Activated gamma-delta T cell (primary cell): ENCODE results near the gene TMEM214.

Source experiments
- DNase-seq: peaks from one replicate; lab custom pipeline; 2025; lab: John Stamatoyannopoulos, UW

Gene TMEM214

GRCh38 chr2:27040282-27040681, 7.5 kb downstream of the TMEM214 start:
- DNase-seq: no peak

DNA sequence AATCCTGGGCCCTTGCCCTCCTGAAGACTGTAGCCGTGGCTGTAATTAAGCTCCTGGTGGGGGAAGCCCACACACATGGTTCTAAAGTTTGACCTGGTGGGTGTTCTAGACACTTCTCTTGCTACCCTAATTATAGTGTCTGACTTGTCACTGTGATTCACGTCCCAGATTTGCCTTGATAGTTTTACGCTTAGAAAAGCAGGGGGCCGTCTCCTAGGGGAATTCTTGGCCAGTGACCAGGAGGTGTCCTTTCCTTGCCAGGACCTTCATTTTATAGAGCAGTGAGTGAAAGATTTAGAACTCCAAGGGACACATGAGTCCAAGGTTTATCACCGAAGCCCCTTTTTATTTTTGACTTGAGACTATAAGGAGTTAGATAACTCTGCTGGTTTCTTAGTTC, 9.0 kb downstream of the TMEM214 start:
- DNase-seq: no peak

- no peak for DNase-seq
Observed at GRCh38 chr2:27042159-27042661, 9.4 kb downstream of the TMEM214 start.

DNA sequence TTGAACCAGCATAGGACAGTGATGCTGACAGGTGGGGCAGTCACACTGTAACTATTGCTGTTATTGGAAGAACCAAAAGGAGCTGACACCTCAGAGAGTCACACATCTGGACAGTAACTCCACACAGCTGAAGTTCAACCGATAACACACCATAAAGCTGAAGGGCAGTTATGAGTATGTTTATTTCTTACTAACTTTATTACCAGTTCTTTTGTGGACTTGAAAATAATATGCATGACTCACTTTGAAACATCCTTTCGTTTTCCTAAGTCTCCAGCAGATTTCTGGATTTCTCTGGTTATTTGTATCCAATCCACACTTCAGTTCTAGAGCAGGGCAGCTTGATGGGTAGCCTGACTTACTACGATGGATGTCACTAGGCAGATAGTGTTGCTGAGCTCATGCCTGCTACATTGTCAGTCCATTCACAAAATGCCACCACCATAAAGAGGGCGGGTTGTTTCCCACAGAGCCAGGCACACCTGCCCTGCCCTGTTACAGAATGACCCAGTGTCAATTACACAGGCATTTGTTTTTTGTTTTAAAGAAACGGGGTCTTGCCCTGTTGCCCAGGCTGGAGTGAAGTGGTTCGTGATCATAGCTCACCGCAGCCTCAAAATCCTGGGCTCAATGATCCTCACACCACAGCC, 10.3 kb downstream of the TMEM214 start:
- DNase-seq: no peak

GRCh38 chr2:27049422-27050280, 16.9 kb downstream of the TMEM214 start:
- peak; percentile 62 for DNase-seq

DNA sequence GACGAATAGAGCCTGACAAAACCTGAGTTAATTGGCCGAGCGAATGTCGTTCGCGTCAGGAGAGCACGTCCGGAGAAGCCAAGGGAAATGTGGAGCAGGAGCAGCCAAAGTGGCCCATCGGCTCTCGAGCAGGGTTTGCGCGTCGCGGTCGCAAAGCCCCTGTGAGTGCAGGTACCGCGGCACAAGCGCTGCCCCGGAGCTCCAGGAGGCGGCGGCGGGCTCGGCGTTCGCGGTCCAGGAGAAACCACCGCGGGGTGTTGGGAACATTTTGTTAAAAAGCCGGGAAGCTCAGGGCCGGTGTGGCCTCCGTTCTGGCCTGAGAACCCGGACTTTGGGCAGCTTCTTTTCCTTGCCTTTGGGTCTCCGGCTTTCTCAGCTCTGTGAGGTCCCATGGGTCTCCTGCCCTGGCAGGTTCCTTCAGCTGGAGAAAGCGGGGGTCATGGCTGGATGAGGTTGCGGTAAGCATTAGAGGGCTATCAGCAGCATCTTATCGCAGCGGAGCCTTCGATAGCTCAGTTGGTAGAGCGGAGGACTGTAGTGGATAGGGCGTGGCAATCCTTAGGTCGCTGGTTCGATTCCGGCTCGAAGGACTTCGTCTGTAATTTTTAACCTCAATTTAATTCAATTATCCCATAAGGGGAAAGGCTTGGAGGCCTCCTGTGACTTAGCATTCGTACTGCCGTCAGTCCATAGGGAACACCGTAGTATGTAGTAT, 17.7 kb downstream of the TMEM214 start:
- peak; percentile 41 for DNase-seq

GRCh38 chr2:27050996-27051901, 18.5 kb downstream of the TMEM214 start, which contains the start of gene AGBL5:
TSS of gene AGBL5 (plus strand) at chr2:27051668. CDS start at chr2:27052959, 1,291 bp downstream.
- DNase-seq: peak; percentile 81

GRCh38 chr2:27051902-27052645, 19.3 kb downstream of the TMEM214 start:
- DNase-seq: no peak

- DNase-seq: no peak
Observed at GRCh38 chr2:27053321-27053720, 20.6 kb downstream of the TMEM214 start.

GRCh38 chr2:27053776-27054175, 21.0 kb downstream of the TMEM214 start:
- DNase-seq: no peak

GRCh38 chr2:27054721-27055120, 22.0 kb downstream of the TMEM214 start:
- DNase-seq: no peak

- no peak for DNase-seq
Observed at GRCh38 chr2:27057184-27057583, 24.4 kb downstream of the TMEM214 start.

DNA sequence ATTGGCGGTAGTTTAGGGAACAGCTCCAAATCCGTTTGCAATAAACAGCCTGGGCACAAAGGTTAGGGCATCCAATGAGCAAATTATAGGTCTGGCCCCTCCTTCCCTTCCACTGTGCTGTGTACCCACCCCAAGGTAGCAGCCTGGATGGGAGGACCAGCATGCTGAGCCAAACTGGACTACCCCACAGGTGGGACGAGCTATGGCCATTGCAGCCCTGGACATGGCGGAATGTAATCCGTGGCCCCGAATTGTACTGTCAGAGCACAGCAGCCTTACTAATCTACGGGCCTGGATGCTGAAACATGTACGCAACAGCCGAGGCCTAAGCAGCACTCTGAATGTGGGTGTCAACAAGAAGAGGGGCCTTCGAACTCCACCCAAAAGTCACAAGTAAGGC, 25.4 kb downstream of the TMEM214 start:
- no peak for DNase-seq

GRCh38 chr2:27059141-27059820, 26.5 kb downstream of the TMEM214 start:
- no peak for DNase-seq

GRCh38 chr2:27060323-27060722, 27.6 kb downstream of the TMEM214 start:
- DNase-seq: no peak

DNA sequence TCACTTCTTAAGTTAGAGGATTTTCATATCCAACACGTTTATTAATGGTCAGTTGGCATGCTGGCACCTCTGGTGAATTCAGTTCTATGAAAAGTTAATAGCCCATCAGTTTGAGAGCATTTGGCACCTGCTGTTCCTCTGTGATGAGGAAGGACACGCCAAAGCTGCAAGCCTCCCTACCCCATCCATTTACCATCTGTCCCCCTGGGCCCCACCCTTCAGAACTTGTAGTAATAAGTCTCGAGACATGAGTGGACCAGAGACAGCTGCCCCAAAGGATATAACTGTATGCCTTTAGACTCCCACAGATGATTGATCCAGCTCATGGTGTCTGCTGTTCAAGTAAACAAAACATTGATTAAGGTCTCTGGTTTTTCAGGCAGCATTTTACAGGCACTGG, 32.4 kb downstream of the TMEM214 start:
- DNase-seq: no peak

DNA sequence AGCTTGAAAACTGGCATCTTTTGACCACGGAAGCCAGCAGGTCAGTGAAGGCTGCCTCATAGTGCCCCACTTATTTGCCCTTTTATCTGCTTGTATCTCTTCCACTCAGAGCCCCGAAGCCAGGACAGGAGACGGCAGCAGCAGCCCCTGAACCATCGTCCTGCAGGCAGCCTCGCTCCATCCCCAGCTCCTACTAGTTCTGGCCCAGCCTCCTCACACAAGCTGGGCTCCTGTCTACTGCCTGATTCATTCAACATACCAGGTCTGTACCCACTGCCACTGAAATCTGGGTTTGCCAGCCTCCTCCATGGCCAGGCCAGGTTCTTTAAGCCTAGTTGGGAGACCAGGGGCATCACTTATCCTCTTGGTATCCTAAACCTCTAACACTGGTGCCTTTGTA, 34.6 kb downstream of the TMEM214 start:
- DNase-seq: no peak

- no peak for DNase-seq
Observed at GRCh38 chr2:27069436-27069835, 36.7 kb downstream of the TMEM214 start.

- DNase-seq: no peak
Observed at GRCh38 chr2:27069961-27070618, 37.3 kb downstream of the TMEM214 start.
